Measurements from ENCODE around the gene RXYLT1. TPM values are rescaled to one million over a fixed set of nuclear protein-coding genes. Genes with fewer than 3 reads are reported as not detected.

Gene RXYLT1
- total RNA-seq, 1 experiment from 2014 or later = 16.6 TPM

DNA sequence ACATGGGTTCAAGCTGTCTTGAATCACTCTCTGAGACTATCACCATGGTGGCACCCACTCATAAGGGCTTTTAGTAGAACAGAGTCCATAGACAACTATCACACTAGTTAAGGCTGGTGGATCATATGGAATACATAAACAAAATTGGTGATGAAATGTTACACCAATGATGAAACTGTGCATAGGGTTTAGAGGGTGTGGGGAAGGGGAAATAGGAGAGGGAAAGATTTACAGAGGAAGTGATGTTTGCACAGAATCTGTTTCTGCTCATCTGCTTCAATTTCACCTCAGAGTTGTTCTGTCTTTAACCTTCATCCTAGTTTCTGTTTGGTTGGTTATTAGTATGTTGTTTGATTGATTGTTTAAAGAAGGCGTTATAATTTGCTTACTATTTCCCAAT lies 2.4 kb upstream of the RXYLT1 start:
- DNase-seq = no peak
- Histone ChIP-seq H3K4me3 (ENCODE audit: insufficient read depth, low read depth, low read length) (no peak overlapping the region), H3K27me3 (ENCODE audit: control insufficient read depth, insufficient read depth, low read length) (no peaks in the 10 kb centered on the region), H3K36me3 (replicated peaks; ENCODE audit: control insufficient read depth, insufficient read depth, low read length) (no peaks in the 10 kb centered on the region; the same call in 1 of the 2 replicates)

DNA sequence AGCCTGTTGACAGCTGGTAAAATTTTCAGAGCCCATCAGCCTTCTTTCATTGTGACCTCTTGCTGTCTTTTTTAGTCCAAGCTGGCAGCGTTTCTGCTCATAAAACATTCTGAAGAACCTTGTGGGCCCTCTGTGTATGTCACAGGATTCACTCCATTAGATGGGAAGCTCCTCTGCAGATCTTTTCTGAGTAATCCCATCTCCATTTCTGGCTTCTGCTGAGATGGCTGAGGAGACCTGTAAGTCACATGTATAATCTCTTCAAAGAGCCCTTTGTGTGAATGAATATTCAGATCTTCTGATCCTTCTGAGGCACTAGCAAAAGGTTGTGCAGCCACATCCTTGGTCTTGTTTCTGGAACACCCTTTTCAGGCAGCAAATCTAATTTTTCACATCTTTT lies 2.8 kb downstream of the RXYLT1 start:
- no peak for DNase-seq
- H3K36me3 ChIP-seq (replicated peaks; ENCODE audit: control insufficient read depth, insufficient read depth, low read length) = peaks cover 1% of the 10 kb centered on the region
- H3K4me3 ChIP-seq (ENCODE audit: insufficient read depth, low read depth, low read length) = no peak overlapping the region
- no peaks in the 10 kb centered on the region for H3K27me3 ChIP-seq (ENCODE audit: control insufficient read depth, insufficient read depth, low read length)

DNA sequence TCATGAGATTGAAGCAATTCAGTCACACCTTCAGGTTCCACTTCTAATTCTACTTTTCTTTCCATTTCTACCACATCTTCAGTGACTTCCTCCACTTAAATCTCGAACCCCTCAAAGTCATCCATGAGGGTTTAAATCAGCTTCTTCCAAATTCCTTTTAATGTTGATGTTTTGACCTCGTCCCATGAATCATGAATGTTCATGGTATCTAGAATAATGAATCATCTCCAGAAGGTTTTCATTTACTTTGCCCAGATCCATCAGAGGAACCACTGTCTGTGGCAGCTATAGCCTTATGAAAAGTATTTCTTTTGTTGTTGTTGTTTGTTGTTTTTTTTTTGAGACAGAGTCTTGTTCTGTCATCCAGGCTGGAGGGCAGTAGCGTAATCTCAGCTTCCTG lies 7.6 kb downstream of the RXYLT1 start:
- Histone ChIP-seq H3K36me3 (replicated peaks; ENCODE audit: control insufficient read depth, insufficient read depth, low read length) (peaks cover 1% of the 10 kb centered on the region), H3K27me3 (ENCODE audit: control insufficient read depth, insufficient read depth, low read length) (no peaks in the 10 kb centered on the region), H3K4me3 (ENCODE audit: insufficient read depth, low read depth, low read length) (no peak overlapping the region)
- DNase-seq = no peak

DNA sequence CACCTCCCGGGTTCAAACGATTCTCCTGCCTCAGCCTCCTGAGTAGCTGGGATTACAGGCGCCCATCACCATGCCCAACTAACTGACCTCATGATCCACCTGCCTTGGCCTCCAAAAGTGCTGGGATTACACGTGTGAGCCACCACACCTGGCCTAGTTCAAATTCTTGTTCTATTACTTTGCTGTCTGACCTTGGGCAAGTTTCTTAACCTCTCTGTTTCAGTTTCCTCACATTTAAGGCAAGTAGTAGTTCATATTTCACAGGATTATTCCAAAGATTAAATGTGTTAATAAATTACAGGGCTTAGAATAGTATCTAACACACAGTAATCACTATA lies 10.9 kb downstream of the RXYLT1 start:
- Histone ChIP-seq H3K27me3 (ENCODE audit: control insufficient read depth, insufficient read depth, low read length) (no peaks in the 10 kb centered on the region), H3K36me3 (replicated peaks; ENCODE audit: control insufficient read depth, insufficient read depth, low read length) (peaks cover 1% of the 10 kb centered on the region), H3K4me3 (ENCODE audit: insufficient read depth, low read depth, low read length) (no peak overlapping the region)
- no peak for DNase-seq

DNA sequence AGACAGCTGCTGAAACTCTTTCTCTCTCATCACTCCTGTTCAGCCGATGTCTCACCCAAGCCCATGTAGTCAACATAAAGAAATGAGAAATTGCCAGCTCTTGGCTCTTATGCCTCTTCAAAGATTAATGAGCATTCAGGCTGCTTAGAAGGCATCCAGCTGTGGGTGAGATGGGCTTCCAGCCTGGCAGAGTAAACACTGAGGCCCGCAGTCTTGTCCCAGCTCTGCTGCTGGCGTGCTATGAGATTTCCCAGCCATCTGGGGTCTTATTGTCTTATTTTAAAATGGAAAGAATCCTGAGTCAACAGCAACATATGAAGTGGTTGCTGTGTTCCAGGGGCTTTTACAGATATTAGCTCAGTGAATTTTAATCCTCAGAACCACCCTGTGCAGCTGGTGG lies 12.6 kb downstream of the RXYLT1 start:
- Histone ChIP-seq H3K27me3 (ENCODE audit: control insufficient read depth, insufficient read depth, low read length) (no peaks in the 10 kb centered on the region), H3K4me3 (ENCODE audit: insufficient read depth, low read depth, low read length) (no peak overlapping the region), H3K36me3 (replicated peaks; ENCODE audit: control insufficient read depth, insufficient read depth, low read length) (no peaks in the 10 kb centered on the region; the same call in none of the 2 replicates)
- DNase-seq = no peak

DNA sequence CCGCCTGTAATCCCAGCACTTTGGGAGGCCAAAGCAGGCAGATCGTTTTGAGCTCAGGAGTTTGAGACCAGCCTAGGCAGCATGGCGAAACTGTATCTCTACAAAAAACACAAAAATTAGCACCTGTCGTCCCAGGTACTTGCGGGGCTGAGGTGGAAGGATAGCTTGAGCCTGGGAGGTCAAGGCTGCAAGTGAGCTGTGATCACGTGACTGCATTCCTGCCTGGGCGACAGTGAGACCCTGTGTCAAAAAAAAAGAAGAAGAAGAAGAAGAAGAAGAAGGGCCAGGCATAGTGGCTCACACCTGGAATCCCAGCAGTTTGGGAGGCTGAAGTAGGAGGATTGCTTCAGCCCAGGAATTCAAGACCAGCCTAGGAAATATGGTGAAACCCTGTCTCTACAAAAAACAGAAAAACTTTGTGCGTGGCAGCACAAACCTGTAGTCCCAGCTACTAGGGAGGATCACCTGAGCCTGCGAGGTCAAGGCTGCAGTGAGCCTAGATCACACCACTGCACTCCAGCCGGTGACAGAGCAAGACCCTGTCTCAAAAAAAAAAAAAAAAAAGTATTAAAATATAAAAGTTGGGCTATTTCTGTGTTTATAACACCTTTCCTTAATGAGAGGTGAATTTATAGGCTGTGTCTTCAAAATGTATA lies 15.5 kb downstream of the RXYLT1 start:
- H3K36me3 ChIP-seq (replicated peaks; ENCODE audit: control insufficient read depth, insufficient read depth, low read length) = no peaks in the 10 kb centered on the region; the same call in 1 of the 2 replicates
- no peak overlapping the region for H3K4me3 ChIP-seq (ENCODE audit: insufficient read depth, low read depth, low read length)
- no peaks in the 10 kb centered on the region for H3K27me3 ChIP-seq (ENCODE audit: control insufficient read depth, insufficient read depth, low read length)
- no peak for DNase-seq

DNA sequence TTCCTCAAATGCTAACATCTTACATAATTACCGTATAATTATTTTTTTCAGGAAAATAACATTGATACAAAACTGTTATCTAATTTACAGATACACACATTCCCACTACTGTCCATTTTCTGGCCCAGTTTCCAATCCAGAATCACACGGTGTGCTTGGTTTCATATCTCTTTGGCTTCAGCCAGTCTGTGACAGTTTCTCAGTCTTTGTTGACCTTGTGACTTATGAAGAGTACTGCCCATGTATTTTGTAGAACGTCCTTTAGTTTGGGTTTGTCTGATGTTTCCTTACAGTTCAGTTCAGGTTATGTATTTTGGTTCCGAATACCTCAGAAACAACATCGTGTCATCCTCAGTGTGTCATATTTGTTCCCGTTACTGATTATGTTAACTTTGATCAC lies 16.2 kb downstream of the RXYLT1 start:
- DNase-seq = no peak
- no peaks in the 10 kb centered on the region for H3K27me3 ChIP-seq (ENCODE audit: control insufficient read depth, insufficient read depth, low read length)
- H3K36me3 ChIP-seq (replicated peaks; ENCODE audit: control insufficient read depth, insufficient read depth, low read length) = no peaks in the 10 kb centered on the region; the same call in 1 of the 2 replicates
- H3K4me3 ChIP-seq (ENCODE audit: insufficient read depth, low read depth, low read length) = no peak overlapping the region

DNA sequence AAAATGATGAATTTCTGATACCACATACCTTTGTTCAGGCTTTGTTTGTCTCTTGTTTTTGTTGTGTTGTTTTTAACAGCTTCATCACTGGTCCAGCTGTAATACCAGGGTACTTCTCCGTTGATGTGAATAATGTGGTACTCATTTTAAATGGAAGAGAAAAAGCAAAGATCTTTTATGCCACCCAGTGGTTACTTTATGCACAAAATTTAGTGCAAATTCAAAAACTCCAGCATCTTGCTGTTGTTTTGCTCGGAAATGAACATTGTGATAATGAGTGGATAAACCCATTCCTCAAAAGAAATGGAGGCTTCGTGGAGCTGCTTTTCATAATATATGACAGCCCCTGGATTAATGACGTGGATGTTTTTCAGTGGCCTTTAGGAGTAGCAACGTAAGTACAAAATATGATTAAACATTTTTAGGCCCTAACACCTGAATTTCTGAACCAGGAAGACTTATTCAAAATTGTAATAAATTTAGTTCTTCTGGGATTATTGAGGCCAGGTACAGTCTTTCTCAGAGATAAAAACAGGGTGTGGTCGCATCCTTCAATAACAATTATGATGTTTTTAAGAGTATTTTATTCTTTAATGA lies 22.4 kb downstream of the RXYLT1 start:
- Histone ChIP-seq H3K27me3 (ENCODE audit: control insufficient read depth, insufficient read depth, low read length) (no peaks in the 10 kb centered on the region), H3K4me3 (ENCODE audit: insufficient read depth, low read depth, low read length) (no peak overlapping the region), H3K36me3 (replicated peaks; ENCODE audit: control insufficient read depth, insufficient read depth, low read length) (no peaks in the 10 kb centered on the region; the same call in 1 of the 2 replicates)
- no peak for DNase-seq

DNA sequence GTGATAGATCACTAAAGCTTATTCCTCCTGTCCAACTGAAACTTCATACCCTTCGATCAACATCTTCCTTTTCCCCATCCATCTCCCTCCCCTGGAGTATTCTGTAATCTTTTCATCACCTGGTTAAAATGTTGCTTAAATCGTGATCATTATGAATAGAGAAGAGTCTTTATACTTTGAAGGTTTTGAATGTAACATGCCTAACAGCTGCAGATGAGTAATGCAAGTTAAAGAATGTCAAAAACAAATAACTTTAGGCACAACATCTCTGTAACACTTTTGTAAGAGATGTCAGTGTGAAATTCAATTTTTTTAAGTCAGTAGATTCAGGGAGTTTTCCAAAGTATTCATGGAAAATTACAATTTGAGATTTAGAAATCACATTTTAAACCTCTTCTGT lies 25.0 kb downstream of the RXYLT1 start:
- DNase-seq = no peak
- Histone ChIP-seq H3K4me3 (ENCODE audit: insufficient read depth, low read depth, low read length) (no peak overlapping the region), H3K36me3 (replicated peaks; ENCODE audit: control insufficient read depth, insufficient read depth, low read length) (no peaks in the 10 kb centered on the region; the same call in 1 of the 2 replicates), H3K27me3 (ENCODE audit: control insufficient read depth, insufficient read depth, low read length) (no peaks in the 10 kb centered on the region)

DNA sequence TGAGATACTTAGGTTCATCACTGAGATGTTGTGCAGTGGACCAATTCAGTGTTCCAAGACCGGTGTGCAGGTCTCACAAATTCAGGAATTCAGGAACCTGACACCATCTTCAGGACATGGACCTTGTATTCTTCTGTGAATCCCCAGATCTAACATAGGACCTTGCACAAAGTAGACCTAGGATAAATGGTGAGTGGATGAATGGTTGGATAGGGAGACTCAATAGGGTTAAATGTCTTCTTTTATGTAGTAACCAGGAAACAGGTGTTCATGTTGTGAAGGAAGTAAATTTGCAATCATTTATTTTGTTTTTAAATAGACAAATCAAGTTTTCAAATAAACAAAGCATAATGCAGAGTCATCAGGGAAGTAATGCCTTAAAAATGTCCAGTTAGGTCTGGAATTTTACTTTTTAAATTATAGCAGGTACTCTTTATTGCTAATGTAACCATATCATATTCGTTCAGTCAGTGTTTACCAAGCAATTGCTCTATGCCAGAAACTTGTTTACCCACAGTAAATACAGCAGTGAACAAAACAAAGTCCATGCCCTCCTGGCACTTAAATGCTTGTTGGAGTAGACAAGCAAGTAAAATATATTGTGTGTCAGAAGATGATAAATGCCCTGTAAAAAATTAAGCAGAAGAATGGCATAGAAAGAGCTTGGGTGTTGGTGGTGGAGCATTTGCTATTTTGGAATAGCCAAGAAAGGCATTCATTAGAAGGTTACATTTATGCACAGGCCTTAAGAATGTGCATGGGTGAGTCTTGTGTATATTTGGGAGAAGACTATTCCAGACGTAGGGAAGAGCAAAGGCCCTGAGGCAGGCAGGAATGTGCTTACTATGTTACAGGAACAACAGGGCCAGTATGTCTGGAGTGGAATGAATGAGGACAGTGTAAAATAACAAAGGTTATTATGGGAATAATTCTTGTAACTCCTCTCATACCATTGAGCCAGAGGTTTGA lies 26.3 kb downstream of the RXYLT1 start:
- no peaks in the 10 kb centered on the region; the same call in 1 of the 2 replicates for H3K36me3 ChIP-seq (replicated peaks; ENCODE audit: control insufficient read depth, insufficient read depth, low read length)
- DNase-seq = no peak
- no peaks in the 10 kb centered on the region for H3K27me3 ChIP-seq (ENCODE audit: control insufficient read depth, insufficient read depth, low read length)
- no peak overlapping the region for H3K4me3 ChIP-seq (ENCODE audit: insufficient read depth, low read depth, low read length)

DNA sequence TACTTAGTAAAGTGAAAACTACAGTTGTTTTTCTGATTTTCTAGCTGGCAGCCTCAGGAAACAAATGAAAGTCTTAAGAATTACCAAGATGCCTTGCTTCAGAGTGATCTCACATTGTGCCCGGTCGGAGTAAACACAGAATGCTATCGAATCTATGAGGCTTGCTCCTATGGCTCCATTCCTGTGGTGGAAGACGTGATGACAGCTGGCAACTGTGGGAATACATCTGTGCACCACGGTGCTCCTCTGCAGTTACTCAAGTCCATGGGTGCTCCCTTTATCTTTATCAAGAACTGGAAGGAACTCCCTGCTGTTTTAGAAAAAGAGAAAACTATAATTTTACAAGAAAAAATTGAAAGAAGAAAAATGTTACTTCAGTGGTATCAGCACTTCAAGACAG lies 28.9 kb downstream of the RXYLT1 start:
- H3K36me3 ChIP-seq (replicated peaks; ENCODE audit: control insufficient read depth, insufficient read depth, low read length) = no peaks in the 10 kb centered on the region; the same call in 1 of the 2 replicates
- no peaks in the 10 kb centered on the region for H3K27me3 ChIP-seq (ENCODE audit: control insufficient read depth, insufficient read depth, low read length)
- DNase-seq = no peak
- H3K4me3 ChIP-seq (ENCODE audit: insufficient read depth, low read depth, low read length) = no peak overlapping the region

DNA sequence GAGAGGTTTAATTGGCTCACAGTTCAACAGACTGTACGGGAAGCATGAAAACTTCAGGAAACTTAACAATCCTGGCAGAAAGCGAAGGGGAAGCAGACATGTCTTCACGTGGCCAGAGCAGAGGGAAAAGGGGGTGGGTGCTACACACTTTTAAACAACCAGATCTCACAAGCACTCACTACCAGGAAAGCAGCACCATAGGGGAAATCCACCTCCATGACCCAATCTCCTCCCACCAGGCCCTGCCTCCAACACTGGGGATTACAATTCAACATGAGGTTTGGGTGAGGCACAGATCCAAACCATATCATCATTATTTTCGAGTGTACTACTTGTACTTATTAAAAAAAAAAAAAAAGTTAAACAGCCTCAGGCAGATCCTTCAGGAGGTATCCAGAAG lies 29.9 kb downstream of the RXYLT1 start:
- Histone ChIP-seq H3K36me3 (replicated peaks; ENCODE audit: control insufficient read depth, insufficient read depth, low read length) (no peaks in the 10 kb centered on the region; the same call in 1 of the 2 replicates), H3K4me3 (ENCODE audit: insufficient read depth, low read depth, low read length) (no peak overlapping the region), H3K27me3 (ENCODE audit: control insufficient read depth, insufficient read depth, low read length) (no peaks in the 10 kb centered on the region)
- DNase-seq = no peak

DNA sequence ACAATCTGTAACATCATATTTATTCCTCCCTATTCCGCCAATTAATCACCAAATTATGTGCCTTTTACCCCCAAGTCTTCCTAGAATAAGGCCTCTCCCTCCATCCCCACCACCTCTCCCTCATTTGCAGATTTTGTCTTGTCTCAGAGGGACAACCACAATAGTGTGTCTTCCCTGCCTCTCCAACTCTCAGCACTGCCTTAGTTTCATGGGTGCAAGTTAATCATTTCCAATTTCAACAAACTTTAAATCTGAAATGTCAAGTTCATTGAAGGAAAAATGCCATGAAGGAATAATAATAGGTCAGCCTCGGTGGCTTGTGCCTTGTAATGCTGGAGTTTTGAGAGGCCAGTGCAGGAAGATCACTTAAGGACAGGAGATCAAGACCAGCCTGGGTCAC lies 31.6 kb downstream of the RXYLT1 start:
- H3K4me3 ChIP-seq (ENCODE audit: insufficient read depth, low read depth, low read length) = no peak overlapping the region
- no peaks in the 10 kb centered on the region for H3K27me3 ChIP-seq (ENCODE audit: control insufficient read depth, insufficient read depth, low read length)
- H3K36me3 ChIP-seq (replicated peaks; ENCODE audit: control insufficient read depth, insufficient read depth, low read length) = no peaks in the 10 kb centered on the region; the same call in 1 of the 2 replicates
- DNase-seq = no peak

DNA sequence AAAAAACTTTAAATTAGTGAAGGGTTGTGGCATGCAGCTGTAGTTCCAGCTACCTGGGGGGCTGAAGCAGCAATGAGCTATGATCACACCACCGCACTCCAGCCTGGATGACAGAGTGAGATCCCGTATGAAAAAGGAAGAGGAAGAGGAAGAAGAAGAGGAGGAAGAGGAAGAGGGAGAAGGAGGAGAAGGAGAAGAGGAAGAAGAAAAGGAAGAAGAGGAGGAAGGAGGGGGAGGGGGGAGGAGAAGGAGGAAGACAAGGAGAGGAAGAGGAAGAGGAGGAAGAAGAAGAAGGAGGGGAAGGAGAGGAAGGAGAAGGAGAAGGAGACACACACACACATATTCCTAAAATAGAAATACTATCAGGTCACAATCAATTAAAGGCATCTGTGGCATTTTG lies 32.0 kb downstream of the RXYLT1 start:
- Histone ChIP-seq H3K36me3 (replicated peaks; ENCODE audit: control insufficient read depth, insufficient read depth, low read length) (no peaks in the 10 kb centered on the region; the same call in 1 of the 2 replicates), H3K27me3 (ENCODE audit: control insufficient read depth, insufficient read depth, low read length) (no peaks in the 10 kb centered on the region), H3K4me3 (ENCODE audit: insufficient read depth, low read depth, low read length) (no peak overlapping the region)
- DNase-seq = no peak
